ENCODE results near the gene ABCA5.

The ABCA5 gene, protein sequence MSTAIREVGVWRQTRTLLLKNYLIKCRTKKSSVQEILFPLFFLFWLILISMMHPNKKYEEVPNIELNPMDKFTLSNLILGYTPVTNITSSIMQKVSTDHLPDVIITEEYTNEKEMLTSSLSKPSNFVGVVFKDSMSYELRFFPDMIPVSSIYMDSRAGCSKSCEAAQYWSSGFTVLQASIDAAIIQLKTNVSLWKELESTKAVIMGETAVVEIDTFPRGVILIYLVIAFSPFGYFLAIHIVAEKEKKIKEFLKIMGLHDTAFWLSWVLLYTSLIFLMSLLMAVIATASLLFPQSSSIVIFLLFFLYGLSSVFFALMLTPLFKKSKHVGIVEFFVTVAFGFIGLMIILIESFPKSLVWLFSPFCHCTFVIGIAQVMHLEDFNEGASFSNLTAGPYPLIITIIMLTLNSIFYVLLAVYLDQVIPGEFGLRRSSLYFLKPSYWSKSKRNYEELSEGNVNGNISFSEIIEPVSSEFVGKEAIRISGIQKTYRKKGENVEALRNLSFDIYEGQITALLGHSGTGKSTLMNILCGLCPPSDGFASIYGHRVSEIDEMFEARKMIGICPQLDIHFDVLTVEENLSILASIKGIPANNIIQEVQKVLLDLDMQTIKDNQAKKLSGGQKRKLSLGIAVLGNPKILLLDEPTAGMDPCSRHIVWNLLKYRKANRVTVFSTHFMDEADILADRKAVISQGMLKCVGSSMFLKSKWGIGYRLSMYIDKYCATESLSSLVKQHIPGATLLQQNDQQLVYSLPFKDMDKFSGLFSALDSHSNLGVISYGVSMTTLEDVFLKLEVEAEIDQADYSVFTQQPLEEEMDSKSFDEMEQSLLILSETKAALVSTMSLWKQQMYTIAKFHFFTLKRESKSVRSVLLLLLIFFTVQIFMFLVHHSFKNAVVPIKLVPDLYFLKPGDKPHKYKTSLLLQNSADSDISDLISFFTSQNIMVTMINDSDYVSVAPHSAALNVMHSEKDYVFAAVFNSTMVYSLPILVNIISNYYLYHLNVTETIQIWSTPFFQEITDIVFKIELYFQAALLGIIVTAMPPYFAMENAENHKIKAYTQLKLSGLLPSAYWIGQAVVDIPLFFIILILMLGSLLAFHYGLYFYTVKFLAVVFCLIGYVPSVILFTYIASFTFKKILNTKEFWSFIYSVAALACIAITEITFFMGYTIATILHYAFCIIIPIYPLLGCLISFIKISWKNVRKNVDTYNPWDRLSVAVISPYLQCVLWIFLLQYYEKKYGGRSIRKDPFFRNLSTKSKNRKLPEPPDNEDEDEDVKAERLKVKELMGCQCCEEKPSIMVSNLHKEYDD (N-terminal part only)

DNA sequence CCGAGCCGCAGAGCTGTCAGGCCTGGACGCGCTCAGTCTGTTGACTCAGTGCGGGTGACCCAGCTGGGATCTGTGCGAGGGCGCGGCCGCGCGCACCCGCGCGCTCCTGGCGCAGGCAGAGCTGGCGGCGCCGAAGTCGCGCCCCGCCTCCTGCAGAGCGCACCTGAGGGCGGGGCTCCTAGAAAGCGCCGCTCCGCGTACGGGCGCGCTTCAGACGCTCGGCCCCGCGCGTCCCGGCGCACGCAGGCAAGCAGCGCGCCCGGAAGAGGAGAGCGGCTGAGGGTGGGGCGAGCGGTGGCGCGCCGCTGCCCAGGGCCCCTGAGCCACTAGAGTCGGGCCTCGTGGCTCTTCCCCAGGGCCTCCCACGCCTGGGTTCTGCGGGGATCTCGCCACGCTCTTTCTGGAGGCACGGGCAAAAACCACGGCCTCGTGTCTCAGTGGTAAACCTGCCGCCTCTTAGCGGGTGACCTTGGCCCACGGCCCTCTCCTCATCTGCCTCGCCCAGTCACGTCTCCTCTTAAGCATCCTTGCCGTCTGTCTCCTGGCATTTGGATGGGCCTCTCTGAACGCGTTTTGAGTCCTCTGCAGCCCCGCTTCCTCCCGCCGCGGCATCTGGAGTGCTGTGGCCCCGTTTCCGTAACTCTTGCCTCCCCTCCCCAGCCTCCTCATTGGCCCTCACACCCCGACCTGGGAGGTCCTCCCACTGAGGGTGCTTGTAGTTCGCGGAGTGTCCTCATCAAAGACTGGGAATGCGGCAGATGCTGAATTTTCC lies at the start of gene ABCA5:
ABCA5 (minus strand) TSS at position 74 of the 772 bp plus-strand sequence. CDS start 12,718 bp downstream, outside the sequence.
- peak; percentile 85 for DNase-seq

DNA sequence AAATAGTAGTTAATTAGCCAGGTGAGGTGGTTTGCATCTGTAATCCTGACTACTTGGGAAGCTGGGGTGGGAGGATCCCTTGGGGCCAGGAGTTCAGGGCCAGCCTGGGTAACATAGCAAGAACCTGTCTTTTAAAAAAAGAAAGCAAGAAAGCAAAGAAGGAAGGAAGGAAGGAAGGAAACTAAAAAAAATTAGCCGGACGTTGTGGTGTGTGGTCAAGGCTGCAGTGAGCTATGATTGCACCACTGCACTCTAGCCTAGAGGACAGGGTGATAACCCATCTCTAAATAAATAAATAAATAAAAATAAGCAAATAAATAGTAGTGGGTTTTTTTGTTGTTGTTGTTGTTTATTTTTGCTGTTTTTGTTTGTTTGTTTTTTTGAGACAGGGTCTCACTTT lies 48.3 kb upstream of the ABCA5 start:
- DNase-seq: no peak

DNA sequence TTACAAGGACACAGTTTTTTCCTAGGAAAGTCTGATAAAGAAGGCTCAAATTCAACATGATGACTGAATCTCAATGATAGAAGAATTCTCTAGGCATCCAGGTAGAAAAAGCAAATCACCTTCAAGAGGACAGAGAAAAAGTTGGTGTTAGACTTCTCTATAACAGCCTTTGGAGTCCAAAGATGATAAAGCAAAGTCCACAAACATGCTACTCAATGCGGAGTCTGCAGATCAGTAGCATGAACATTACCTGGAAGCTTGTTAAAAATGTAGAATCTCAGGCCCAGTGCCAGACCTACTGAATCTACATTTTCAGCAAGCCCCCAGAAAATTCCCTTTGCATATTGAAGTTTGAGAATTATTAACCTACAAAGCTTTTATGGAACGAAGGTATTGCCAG lies 46.1 kb upstream of the ABCA5 start:
- no peak for DNase-seq

DNA sequence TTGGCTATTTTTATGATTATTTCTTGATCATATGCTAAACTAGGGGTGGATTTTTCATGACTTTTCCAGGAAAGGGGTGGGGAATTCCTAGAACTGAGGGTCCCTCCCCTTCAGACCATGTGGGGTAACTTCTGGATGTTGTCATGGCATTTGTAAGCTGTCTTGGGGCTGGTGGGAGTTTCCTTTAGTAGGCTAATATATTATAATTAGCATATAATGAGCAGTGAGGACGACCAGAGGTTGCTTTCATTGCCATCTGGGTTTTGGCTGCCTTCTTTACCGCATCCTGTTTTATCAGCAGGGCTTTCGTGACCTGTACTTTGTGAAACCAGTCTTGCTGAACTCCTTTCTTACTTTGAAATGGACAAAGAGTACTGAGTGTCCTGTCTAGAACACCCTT lies 40.4 kb upstream of the ABCA5 start:
- DNase-seq: no peak

DNA sequence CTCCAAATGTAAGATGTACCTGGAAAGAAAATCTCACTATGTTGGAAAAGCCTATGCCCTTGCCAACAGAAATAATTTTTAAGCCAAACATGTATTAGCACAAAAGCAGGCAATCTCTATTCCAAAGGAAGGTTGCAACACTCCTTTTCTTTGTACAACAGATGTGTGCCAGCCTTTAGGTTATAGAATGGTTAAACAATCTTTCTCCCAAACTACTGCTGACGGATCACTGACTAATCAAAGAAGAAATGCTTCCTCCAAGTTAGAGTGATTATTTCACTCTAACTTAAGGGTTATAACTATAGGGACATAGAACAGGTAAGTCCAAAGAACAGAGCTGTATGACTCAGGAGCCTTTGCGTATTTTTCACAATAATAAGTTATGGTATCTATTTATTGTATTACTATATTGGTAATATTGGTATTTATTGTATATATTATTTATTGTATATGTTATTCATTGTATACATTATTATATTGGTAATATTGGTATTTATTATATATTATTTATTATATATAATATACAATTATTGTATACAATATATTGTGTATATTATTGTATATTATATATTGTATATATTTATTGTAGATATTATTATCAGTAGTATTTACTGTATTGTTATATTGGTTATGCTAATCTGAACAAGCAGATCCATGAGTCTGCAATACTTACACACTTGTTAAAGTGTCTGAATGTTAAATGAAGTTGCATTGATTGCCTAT lies 36.7 kb upstream of the ABCA5 start:
- DNase-seq: no peak

DNA sequence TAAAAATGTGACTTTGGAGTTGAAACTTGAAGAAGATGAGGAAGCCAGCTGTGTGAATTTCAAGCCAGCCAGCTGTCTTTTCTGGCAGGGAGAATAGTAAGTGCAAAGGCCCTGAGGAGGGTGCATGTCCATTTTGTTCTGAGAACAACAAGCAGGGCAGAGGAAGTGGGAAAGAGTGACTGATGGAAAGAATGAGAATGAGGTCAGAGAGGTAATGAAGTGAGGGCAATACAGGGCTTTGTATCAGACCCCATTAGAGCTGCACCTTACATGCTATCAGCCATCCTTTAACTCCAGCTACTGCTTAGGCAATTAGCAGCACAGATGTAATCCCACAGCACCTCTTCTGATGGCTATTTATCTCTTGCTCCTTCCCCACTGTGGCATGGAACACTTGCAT lies 34.2 kb upstream of the ABCA5 start:
- DNase-seq: no peak

DNA sequence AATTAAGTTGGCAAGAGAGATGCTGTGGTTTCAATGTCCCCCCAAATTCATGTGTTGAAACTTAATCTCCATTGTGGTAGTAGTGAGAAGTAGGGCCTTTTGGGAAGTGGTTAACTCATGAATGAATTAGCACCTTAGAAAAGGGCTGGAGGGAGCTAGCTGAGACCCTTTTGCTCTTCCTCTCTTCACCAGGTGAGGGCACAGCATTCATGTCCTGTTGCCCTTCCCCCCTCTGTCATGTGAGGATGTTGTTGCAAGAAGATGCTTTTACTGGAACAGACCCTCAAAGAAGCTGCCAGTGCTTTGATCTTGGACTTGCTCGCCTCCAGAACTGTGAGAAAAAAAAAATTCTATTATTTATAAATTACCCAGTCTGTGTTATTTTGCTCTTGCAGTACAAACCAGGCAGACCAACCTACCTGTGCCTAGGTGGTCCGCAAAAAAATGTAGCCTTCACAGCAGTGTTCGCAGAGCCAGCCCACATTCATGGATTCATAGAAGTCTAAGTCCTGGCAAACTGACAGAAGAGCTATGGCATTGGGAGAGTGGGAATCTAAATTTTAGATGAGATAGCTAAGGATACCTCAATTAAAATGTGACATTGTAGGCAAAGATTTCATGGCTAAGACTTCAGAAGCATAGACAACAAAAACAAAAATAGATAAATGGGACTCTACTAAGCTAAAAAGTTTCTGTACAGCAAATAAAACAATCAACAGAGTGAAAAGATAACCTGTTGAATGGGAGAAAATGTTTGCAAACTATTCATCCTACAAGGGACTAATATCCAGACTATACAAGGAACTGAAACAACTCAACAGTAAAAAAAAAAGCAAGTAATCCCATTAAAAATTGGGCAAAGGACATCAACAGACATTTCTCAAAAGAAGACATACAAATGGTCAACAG lies 32.0 kb upstream of the ABCA5 start:
- no peak for DNase-seq

DNA sequence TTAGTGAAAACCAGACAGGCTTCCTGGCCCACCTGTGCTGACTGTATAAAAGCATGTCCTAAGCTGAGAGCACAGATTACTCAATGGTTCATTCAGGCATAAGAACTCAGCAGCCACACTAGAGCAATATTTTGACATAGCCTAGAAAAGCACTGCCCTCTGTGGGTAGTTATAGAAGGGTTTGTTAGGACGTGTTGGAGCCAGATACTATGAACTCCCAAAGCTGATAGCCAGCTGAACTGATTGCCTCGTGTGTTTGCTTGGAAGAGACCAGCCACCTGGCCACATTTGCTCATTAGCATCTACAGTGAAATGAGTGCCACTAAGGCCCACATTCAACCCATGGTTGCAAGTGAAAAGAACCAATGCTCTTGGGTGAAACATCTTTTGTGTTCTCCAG lies 30.8 kb upstream of the ABCA5 start:
- DNase-seq: no peak

DNA sequence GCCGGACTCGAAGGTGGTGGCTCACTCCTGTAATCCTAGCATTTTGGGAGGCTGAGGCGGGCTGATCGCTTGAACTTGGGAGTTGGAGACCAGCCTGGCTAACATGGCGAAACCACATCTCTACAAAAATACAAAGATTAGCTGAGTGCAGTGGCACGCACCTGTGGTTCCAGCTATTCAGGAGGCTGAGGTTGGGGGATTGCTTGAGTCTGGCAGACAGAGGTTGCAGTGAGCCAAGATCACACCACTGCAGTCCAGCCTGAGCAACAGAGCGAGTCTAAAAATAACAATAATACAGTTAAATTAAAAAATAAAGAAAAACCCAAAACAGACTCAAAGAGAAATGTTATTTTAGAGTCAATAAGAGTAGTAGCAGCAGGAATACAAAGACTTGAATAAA lies 29.7 kb upstream of the ABCA5 start:
- no peak for DNase-seq

DNA sequence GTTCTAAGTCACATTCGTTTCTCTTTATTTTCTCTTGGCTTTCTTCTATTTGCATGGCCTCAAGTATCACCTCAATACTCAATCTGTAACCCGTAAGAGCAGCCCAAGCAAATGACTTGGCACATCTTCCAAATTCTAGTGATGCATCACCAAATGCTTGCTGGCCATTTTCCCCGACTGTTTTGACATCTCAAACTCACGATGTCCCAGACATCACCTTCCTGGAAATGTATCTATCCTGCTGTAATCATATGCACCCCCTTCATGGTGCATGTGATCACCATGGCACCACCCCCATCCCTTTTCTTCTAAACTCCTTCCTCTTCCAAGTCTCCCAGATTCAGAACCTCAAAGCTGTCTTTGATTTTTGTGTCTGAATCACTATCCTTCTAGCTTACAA lies 24.0 kb upstream of the ABCA5 start:
- DNase-seq: no peak

DNA sequence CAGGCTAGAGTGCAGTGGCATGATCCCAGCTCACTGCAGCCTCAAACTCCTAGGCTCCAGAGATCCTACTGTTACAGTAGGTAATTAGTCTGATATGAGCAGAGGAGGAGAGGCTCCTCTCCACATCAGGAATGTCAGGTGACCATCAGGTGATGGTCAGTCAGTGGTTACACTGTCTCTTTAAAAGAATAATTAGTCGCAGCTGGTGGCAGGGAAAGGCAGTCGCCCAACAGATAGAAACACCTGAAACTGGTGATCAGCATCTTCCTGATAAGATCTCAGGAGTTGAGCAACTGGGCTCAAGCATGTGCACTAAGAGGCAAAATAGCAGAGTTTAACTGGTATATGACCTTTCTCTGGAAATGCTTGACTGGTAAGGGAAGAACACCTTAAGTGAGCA lies 21.5 kb upstream of the ABCA5 start:
- DNase-seq: no peak

DNA sequence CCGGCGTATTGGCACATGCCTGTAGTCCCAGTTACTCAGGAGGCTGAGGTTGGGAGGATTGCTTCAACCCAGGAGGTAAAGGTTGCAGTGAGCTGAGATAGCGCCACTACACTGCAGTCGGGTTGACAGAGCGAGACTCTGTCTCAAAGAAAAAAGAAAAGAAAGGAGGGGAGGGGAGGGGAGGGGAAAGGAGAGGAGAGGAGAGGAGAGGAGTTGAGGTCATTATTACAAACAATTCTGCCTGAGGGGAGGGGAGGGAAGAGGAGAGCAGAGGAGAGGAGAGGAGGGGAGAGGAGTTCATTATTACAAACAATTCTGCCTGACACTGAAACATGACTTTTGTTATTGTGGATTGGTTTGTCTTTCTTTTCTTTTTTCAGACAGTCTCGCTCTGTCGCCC lies 19.8 kb upstream of the ABCA5 start:
- no peak for DNase-seq

DNA sequence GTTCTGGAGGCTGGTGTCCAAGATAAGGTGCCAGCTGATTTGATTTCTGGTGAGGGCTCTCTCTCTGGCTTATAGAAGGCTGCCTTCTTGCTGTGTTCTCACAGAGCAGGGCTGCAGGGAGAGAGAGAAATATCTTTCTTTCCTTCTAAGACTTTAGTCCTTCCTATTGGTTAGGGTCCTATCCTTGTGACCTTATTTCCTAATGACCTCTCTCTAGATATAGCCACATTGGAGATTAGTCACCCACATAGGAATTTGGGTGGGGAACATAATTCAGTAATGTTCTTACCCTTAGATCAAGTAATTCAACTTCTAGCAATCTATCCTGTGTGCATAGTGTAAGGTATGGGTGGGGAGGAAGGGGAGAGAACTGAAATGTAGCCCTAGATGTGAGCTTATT lies 18.0 kb upstream of the ABCA5 start:
- no peak for DNase-seq

DNA sequence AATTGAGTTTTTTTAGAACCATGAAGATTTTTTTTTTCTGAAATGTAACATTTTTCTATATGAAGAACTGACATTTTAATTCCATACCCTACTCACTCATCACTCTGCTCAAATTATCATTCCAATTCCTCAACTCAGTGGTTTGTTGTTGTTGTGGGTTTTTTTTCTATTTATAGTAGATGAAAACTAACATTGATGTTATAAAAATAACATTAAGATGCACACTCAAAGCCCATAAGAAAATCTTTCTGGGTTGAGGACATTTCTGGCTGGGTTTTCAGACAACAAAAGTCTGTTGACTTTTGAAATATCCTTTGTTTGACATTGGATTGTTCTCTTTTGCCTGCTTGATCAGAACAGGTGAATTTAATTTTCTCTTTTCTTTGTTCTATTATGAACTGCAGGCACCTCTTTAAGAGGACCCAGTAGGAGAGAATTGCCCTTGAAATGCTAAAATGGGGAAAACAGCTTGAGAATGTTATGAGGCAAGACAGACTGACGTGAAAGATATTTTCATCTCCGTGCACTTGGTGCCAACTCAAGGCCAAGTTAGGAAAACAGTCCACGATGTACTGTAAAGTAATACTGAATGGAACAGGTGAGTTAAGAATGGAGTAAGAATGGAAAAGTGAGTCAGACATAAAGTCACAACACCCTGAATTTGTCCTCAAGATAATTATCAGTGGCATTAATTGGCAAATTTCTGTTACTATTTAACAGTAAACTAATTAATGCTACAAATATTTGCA lies 16.1 kb upstream of the ABCA5 start:
- DNase-seq: no peak

DNA sequence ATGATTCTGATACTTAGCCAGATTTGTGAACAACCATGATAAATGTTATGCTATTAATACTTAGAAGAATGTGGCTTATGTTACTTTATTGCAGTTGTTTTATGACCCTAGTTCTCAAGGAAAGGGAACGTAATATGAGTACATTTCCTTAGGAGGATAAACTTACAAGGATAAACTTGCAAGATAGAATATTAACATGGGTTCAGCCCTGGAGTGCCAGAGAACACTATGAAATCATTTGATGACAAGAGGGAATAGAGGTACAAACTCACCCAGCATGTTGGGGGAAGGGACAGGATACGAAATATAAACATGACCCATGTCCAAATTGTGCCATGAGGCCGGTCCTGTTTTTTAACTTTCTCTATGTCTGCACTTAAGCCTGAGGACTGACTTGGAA lies 13.0 kb upstream of the ABCA5 start:
- no peak for DNase-seq

DNA sequence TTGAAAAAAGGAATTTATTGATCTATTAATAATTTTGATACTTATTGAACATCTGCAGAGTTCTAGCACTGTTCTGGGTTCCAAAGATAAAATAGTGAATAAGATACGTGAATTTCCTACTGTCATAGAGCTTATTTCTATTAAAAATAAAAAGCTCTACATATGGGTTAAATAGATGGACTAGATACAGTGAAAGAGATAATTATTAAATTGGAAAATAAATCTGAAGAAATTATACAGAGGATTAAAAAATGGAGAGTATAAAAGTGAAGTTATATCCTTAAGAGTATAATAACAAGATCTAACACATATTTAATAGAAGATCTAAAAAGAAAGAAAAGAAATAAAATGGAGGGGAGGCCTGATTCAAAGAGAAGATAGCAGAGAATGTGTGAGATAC lies 10.1 kb upstream of the ABCA5 start:
- no peak for DNase-seq

DNA sequence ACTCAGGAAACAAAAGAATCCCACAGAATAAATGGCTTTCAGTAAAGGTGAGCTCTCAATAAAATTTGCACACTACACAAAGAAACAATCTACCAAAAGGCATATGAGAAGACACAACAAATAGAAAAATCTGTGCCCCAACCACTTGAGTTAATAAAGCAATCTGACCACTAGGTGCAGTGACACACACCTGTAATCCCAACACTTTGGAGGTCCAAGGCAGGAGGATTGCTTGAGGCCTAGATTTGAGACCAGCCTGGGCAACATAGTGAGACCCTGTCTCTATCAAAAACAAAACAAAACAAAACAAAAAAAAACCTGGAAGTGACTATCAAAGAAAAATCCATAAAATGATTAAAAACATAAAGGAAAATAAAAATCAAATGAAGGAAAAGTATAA lies 9.6 kb upstream of the ABCA5 start:
- no peak for DNase-seq

DNA sequence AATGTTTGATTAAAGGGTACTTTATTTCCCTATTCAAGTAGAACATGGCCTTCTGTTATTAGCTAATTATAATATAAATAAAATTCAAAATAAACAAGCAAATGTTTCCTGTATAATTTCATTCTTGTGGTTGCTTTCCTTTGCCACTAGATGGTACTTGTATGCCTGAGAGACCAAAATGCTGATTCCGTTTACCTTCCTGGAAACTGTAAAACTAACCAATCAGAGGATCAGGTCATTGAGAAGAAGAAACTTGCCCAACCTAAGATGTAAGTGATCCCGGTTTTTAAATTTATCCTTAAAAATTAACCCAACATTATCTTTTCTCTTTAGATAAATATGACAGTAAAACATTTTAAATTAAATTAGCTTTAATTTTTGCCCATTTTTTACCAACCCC lies 8.1 kb upstream of the ABCA5 start:
- peak; percentile 5 for DNase-seq

DNA sequence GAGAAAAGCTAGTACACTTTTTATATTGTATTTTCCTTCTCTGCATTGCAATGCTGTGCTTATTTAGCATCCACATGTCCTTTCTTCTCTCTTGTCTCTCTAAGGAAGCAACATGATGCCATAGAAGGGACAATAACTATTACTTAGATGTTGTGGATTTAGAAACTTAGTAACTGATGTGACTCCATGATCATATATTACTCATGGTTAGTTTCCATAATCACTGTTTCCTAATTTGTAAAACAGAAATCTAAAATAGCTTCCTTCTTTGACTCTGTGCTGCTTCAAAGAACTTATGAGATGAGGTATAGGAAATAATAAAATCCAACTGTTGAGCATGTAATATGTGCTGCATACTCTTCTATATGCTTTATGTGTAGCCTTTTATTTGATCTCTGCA lies 6.6 kb upstream of the ABCA5 start:
- no peak for DNase-seq

DNA sequence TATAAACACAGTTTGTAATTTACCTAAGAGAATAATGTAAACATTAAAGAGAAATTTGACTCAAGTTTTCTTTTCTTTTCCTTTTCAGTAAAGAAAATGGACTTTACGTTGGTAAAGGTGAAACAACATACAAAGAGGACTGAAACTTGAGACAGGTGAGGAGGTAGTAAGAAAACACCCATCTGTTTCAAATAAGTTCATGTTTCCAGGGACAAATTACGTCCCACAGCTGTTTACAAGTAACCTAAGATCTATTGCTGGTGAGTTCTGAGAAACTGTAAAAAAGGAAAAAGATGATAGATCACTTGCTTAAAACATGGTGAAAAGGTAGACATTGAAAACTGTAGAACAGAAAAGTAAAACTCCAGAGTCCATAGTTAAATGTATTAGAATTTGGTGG lies 4.8 kb upstream of the ABCA5 start:
- no peak for DNase-seq

All from midbrain (tissue), 1 donor.